GM12874 (cell line): ENCODE data around the gene MYO7A.

Experiments
- CTCF ChIP-seq: IDR thresholded peaks from 2 replicates; pipeline ENCODE4 v1.5.1; 2011; ENCODE audit warnings: low read depth, mild to moderate bottlenecking, control low read depth, low read length, moderate library complexity; ENCODE audit not compliant: insufficient read depth

Gene MYO7A

GRCh38 chr11:77153276-77154185 lies 25.5 kb downstream of the MYO7A start:
- TF ChIP-seq CTCF, result no peak

GRCh38 chr11:77154381-77155081 lies 26.5 kb downstream of the MYO7A start:
- no peak for TF ChIP-seq CTCF

DNA sequence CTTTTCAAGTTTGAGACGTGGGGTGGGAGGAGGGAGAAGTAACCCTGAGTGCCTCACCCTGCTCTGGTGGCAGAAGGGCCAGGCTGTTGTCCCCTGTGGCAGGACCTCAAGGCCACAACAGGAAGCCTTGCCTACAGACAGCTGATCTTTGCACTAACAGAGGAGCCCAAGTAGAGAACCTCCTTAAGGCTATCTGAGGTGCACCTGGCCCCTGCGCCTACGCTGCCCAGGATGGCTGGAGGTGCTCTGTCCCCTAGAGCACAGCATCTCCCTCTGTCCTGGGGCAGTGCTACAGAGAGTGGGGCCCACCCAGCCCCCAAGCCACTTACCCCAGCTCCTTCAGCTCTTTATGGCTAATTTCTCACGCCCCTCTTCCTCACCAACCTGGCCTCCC lies 27.0 kb downstream of the MYO7A start:
- TF ChIP-seq CTCF, result no peak

GRCh38 chr11:77155556-77156130 lies 27.6 kb downstream of the MYO7A start:
- no peak for TF ChIP-seq CTCF

DNA sequence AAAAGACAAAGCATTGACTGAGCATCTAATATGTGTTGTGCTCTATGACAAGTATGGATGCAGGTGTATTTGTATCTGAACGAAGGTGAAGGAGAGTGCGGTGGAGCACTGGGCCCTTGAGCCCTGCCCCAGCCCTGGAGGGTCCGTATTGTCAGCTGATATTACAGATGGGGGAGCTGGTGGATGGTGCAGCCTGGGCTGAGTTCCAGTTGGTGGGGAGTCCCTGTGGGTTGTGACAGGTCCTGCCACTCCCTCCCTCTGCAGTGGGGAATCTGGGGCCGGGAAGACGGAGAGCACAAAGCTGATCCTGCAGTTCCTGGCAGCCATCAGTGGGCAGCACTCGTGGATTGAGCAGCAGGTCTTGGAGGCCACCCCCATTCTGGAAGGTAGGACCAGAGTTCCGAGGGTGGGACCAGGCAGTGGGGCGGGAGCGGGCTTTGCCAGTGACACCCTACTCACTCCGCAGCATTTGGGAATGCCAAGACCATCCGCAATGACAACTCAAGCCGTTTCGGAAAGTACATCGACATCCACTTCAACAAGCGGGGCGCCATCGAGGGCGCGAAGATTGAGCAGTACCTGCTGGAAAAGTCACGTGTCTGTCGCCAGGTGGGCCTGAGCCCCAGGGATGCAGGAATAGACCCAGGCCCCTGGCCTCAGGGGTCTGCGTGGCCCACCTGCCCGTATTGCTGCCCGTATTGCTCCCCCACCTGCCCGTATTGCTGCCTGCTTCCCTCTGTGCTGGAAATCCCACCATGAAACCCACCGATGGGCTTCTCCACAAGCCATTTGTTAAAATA lies 28.6 kb downstream of the MYO7A start:
- TF ChIP-seq CTCF, result no peak

DNA sequence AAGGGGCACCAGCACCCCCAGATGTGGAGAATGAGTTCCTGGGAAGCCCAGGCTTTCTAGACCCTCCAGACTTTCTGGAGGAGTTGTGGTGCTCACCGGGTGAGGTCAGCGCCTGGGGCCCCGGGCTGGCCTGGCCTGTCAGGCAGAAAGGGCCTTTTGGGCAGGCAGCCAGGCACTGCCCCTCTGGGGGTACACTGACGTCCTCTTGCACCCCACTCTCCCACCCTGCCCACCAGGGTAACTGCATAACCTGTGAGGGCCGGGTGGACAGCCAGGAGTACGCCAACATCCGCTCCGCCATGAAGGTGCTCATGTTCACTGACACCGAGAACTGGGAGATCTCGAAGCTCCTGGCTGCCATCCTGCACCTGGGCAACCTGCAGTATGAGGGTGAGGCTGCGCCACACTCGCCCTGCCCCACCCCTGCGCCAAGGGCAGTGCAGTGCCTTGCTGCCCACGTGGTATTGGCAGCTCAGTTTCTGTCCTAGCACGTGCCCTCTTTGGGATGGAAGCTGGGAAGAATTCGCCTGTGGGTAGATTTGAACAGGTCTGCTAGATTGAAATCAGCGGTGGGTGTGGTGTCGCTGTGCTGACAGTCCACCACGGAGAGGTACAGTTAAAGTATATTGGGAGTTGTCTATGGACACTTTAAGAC lies 30.1 kb downstream of the MYO7A start:
- no peak for TF ChIP-seq CTCF
